Measurements from ENCODE around the gene MAPK1.

Gene MAPK1

GRCh38 chr22:21714786-21715185 is 152.7 kb downstream of the MAPK1 start:
- Mint-ChIP-seq H3K27ac (no peak overlapping the region), H3K9me3 (no peaks in the 10 kb centered on the region), H3K27me3 (ENCODE audit: low read depth) (peaks cover 8% of the 10 kb centered on the region)

GRCh38 chr22:21714059-21714770 is 153.2 kb downstream of the MAPK1 start:
- Mint-ChIP-seq H3K36me3 (ENCODE audit: low read depth) (peaks cover 2% of the 10 kb centered on the region), H3K4me1 (ENCODE audit: low read depth) (peaks cover 3% of the 10 kb centered on the region), H3K9me3 (no peaks in the 10 kb centered on the region), H3K27me3 (ENCODE audit: low read depth) (peaks cover 8% of the 10 kb centered on the region), H3K4me3 (no peak overlapping the region), H3K27ac (no peak overlapping the region)

More at GRCh38 chr22:21714786-21715185, 152.7 kb downstream of the MAPK1 start:
- peaks cover 3% of the 10 kb centered on the region for H3K4me1 Mint-ChIP-seq (ENCODE audit: low read depth)
- no peaks in the 10 kb centered on the region for H3K36me3 Mint-ChIP-seq (ENCODE audit: low read depth)
- no peak overlapping the region for H3K4me3 Mint-ChIP-seq

GRCh38 chr22:21713428-21714058 is 153.9 kb downstream of the MAPK1 start:
- H3K4me3 Mint-ChIP-seq: no peak overlapping the region
- peaks cover 4% of the 10 kb centered on the region for H3K27me3 Mint-ChIP-seq (ENCODE audit: low read depth)
- H3K36me3 Mint-ChIP-seq (ENCODE audit: low read depth): peaks cover 2% of the 10 kb centered on the region
- H3K9me3 Mint-ChIP-seq: no peaks in the 10 kb centered on the region
- H3K27ac Mint-ChIP-seq: no peak overlapping the region
- peaks cover 3% of the 10 kb centered on the region for H3K4me1 Mint-ChIP-seq (ENCODE audit: low read depth)

- H3K36me3 Mint-ChIP-seq (ENCODE audit: low read depth): peaks cover 2% of the 10 kb centered on the region
- no peak overlapping the region for H3K4me3 Mint-ChIP-seq
- H3K9me3 Mint-ChIP-seq: no peaks in the 10 kb centered on the region
- peaks cover 4% of the 10 kb centered on the region for H3K27me3 Mint-ChIP-seq (ENCODE audit: low read depth)
- no peak overlapping the region for H3K27ac Mint-ChIP-seq
- H3K4me1 Mint-ChIP-seq (ENCODE audit: low read depth): peaks cover 3% of the 10 kb centered on the region
Observed at GRCh38 chr22:21712751-21713427, 154.6 kb downstream of the MAPK1 start.

- H3K36me3 Mint-ChIP-seq (ENCODE audit: low read depth): peaks cover 2% of the 10 kb centered on the region
- H3K27ac Mint-ChIP-seq: no peak overlapping the region
- H3K9me3 Mint-ChIP-seq: no peaks in the 10 kb centered on the region
- H3K4me1 Mint-ChIP-seq (ENCODE audit: low read depth): peaks cover 3% of the 10 kb centered on the region
- H3K4me3 Mint-ChIP-seq: no peak overlapping the region
- peaks cover 4% of the 10 kb centered on the region for H3K27me3 Mint-ChIP-seq (ENCODE audit: low read depth)
Observed at GRCh38 chr22:21711851-21712250, 155.6 kb downstream of the MAPK1 start.

- no peaks in the 10 kb centered on the region for H3K9me3 Mint-ChIP-seq
- no peaks in the 10 kb centered on the region for H3K27me3 Mint-ChIP-seq (ENCODE audit: low read depth)
- H3K4me1 Mint-ChIP-seq (ENCODE audit: low read depth): peaks cover 3% of the 10 kb centered on the region
- peaks cover 2% of the 10 kb centered on the region for H3K36me3 Mint-ChIP-seq (ENCODE audit: low read depth)
- H3K4me3 Mint-ChIP-seq: no peak overlapping the region
- no peak overlapping the region for H3K27ac Mint-ChIP-seq
Observed at GRCh38 chr22:21710156-21710555, 157.3 kb downstream of the MAPK1 start.

- Mint-ChIP-seq H3K27ac (no peak overlapping the region), H3K9me3 (no peaks in the 10 kb centered on the region), H3K4me1 (ENCODE audit: low read depth) (peaks cover 3% of the 10 kb centered on the region), H3K27me3 (ENCODE audit: low read depth) (no peaks in the 10 kb centered on the region), H3K36me3 (ENCODE audit: low read depth) (peaks cover 3% of the 10 kb centered on the region), H3K4me3 (no peak overlapping the region)
Observed at GRCh38 chr22:21709688-21710087, 157.8 kb downstream of the MAPK1 start.

GRCh38 chr22:21708960-21709359 is 158.5 kb downstream of the MAPK1 start:
- Mint-ChIP-seq H3K36me3 (ENCODE audit: low read depth) (peaks cover 4% of the 10 kb centered on the region), H3K27ac (no peak overlapping the region), H3K27me3 (ENCODE audit: low read depth) (no peaks in the 10 kb centered on the region), H3K9me3 (no peaks in the 10 kb centered on the region), H3K4me3 (no peak overlapping the region), H3K4me1 (ENCODE audit: low read depth) (peaks cover 3% of the 10 kb centered on the region)

- Mint-ChIP-seq H3K27ac (no peak overlapping the region), H3K4me3 (no peak overlapping the region), H3K9me3 (no peaks in the 10 kb centered on the region), H3K27me3 (ENCODE audit: low read depth) (no peaks in the 10 kb centered on the region), H3K36me3 (ENCODE audit: low read depth) (peaks cover 4% of the 10 kb centered on the region), H3K4me1 (ENCODE audit: low read depth) (no peaks in the 10 kb centered on the region)
Observed at GRCh38 chr22:21707677-21708076, 159.8 kb downstream of the MAPK1 start.

Measured in T-helper 1 cell treated with Interleukin-12 subunit alpha and Interleukin-12 subunit beta and Interleukin-4 antibody, amounts not matched to agents 30 μg/mL and 1 μg/mL, for 36 hours (primary cell).